GM18520 (cell line): ENCODE data around the gene SIRPA.

ENCODE experiments used
- ATAC-seq: cut with Tn5 transposase; IDR thresholded peaks from one replicate; pipeline ENCODE4 v1.9.1; 2021; ENCODE audit not compliant: unreplicated experiment

Gene SIRPA

DNA sequence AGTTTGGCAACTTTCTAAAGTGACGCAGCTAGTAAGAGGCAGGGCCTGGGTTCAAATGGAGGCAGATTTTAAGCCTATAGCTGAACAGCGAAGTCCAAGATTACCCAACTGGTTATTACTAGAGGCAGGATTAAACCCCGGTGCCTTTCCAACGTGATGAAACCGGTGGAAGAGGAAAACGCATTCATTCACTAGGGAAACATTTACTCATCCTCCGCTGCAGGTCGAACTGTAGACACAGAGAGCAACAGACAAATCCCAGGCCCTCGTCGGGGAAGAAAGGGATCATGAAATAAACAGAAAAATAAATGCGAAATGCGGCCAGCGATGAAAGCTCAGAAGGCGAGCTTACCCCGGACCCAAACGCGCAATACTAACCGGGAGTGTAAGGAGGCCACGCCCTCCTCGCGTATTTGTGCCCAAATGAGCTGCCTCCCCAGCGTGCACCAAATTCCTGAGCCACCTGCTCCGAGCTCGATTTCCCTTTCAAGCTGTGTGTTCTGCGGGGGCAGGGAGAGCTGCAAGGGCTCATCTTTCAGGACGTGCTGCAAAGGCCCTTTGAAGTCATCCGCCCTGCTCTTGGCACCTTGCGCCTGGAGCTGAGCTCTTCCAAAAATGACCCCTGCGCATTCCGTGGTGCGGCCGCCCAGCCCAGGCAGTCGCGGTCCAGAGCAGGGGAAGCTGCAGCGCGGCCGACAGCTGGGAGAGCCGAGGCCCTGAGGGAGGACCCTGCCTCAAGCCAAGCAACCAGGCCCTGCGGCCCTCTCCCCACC lies 51.7 kb downstream of the SIRPA start:
- ATAC-seq, result no peak

DNA sequence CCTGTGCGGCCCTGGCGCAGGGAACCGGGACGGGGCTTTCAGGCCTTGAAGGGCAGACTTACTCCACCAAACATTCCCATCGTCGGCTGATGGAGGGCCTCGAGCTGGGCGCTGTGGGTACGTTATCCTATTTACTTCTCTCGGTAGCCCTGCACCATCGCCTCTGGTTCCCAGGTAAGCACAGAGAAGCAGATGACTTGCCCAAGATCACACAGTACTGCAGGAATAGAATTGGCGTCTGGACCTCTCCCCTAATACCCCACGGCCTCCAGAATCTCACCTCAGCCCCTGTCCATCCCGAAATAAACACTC lies 52.3 kb downstream of the SIRPA start:
- ATAC-seq, result no peak

DNA sequence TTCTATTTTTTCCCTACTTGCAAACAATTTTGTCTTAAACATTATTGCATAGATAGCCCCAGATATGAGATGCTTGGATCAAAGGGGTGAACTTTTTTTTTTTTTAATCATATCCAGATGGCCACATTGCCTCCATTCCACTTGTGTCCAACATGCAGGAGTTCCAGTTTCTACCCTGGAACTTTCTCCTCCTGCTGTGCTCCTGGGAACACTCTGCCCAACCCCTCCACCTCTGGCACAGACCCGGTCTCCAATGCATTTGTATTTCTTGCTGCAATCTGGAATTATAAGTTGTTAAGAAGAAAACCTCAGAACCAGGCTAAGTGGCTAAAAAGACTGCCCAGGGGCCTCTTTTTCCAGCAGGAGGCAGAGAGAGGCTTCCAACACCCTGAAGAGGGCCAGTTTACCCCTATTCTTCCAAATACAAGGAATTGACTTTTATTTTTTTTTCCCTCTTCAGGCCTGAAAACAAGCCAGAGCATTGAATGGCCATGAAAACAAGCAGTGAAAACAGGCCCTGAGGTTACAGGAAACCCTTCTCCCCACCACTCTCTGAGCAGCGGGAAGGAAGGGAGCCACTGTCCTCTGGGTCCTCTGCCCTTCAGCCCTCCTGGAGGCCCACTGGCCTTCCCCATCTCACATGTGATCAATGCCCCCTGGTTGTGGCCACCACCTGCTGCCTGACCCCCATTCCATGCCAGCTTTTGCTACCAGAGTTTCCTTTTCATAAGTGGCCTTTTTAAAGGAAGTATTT lies 54.3 kb downstream of the SIRPA start:
- no peak for ATAC-seq

DNA sequence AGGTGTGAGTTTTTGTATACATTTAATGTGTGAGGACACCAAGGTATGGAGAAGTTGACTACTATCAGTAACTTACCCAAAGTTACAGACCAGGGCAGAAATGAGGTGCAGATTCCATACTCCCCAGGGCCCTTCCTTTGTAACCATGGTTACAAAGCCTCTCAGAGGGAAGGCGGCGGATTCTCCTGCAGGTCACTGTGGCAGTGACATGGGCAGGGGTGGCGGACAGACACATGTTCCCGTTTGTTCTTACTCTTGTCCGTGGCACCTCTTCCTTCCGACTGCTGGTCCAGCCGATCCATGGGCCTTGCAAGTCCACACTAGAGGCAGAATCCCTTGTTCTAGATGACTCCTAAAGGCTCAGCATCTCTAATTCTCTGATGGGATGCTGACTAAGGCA lies 55.6 kb downstream of the SIRPA start:
- ATAC-seq, result no peak

DNA sequence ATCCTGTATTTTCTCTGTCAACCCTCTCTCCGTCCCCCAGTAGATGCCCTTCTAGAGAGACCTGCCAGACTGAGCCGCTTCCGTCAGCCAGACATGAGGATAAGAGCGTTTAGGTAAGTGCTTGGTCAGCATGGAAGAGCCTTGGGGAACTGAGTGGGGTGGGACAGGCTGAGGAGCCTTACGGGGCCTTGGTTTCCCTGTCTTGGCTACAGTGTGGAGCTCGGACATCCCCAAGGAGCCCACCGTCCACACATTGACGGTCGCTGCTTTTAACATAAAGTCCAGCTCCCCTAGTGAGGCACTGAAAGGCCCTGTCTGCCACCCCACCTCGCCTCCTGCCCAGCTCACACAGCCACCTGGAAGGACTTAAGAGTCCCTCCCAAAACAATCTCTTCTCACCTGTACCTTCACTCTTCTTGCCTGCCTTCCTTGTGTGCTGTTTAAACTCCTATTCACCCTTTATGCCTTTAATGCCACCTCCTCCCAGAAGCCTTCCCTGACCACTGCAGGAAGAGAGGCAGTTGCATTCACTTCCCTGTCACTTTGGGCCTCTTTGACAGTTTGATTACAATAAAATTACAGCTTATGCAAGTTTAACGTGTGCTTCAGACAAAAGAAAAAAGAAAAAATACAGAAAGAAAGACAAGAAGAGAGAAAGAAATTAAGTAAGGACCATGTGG lies 56.4 kb downstream of the SIRPA start:
- no peak for ATAC-seq

DNA sequence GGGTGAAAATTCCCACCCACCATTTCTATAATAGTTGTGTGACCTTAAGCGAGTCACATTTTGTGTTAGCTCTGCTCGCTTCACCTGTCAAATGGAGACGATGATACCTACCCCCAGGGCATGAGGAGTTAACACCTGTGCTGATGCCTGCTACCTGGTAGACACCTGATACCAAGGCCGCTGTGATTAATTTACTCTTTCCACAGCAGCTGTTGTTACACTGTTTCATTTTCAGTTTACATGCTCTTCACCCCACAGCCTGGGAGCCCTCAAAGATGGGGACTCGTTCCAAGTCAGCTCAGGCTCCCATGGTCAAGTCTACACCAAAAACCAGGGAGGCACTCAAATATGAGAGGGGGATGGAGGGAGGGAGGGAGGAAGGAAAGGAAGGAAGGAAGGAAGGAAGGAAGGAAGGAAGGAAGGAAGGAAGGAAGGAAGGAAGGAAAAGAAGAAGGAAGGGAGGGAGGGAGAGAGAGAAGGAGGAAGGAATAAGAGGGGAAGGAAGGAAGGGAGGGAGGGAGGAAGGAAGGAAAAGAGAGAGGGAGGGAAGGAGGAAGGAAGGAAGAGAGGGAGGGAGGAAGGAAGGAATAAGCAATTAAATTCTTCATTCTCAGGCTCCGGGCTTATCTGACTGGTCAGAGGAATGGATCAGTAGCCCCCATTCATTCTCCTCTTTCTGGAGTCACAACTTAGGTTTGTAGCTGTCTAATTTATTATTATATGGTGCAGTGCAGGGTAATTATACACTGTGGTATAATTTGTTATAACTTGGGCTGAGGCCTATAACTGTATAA lies 57.7 kb downstream of the SIRPA start:
- ATAC-seq, result no peak

DNA sequence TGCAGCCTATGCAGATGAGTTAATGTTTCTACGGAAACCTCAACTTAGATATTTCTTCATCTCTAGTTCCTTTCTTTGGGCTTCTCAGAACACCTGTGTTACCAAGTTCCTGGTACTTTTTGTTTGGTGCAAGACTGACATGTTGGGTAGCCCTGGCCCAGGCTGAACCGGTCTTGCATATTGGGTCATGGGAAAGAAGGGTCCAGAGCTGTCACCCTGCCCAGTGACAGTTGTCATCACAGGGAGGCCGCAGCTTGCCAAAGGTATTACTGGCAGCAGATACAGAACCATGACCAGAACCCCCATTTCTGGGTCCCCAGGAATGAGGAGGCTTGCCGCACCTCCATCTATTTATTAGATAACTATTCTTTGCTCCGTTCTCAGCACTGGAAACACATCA lies 58.4 kb downstream of the SIRPA start:
- no peak for ATAC-seq

DNA sequence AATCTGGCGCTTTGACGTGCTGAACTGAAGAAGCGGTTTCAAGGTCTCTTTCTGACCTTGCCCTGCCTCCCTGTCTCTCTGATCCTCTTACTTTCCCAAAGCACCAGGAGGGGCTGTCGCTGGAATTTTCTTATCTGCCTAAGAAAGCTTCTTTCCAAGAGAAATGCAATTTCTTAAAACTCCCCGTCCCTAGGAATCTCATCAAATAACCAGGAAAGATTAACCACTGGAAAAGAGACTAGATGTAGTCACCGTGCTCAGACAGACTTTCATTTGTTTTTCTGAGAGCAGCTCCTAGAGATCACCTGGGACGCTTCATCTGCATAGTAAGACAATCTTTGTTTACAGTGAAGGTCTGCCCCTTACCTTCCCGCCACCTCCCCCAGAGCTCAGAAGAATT lies 60.0 kb downstream of the SIRPA start:
- no peak for ATAC-seq

DNA sequence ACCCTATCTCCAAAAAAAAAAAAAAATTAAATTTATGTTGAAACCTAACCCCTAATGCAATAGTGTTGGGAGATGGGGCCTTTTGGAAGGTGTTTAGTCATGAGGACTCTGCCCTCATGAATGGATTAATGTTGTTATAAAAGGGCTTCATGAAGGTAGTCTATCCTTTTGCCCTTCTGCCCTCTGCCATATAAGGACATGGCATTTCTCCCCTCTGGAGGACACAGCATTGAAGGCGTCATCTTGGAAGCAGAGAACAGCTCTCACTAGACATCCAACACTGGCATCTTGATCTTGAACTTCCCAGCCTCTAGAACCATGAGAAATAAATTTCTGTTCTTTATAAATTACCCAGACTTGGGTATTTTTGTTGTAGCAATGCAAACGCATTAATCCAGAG lies 63.2 kb downstream of the SIRPA start:
- ATAC-seq, result no peak

DNA sequence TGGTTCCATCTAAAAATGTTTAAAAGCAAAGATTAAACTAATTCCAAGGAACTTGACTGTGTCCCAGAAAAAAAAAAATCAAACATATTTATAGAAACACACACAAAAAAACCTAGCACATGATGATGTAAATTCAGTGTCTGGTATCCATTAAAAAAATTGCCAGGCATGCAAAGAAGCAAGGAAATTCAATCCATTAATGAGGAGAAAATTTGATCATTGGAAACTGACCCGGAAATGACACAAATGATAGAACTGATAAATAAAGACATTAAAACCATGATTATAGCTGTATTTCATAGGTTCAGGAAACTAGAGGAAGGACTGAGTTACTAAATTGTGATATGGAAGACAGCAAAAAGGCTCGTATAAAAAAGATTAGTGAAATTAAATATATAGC lies 63.9 kb downstream of the SIRPA start:
- no peak for ATAC-seq

DNA sequence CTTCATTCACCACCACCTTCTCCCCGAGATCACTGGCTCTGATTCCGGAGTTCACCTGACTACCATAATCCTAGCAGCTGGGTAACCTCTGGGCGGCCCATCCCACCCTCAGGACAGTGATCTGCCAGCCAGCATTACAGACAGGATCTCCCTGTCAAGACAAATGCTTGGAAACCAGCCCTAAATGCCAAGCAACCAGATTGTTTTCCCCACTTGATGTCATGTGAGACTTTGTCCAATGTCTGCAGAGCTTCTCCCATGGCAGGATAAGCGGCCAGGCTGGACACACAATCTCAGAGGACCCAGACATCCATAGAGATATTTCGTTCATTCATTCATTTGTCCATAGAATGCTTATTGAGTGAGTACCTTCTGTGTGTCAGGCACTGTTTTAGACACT lies 66.2 kb downstream of the SIRPA start:
- no peak for ATAC-seq

DNA sequence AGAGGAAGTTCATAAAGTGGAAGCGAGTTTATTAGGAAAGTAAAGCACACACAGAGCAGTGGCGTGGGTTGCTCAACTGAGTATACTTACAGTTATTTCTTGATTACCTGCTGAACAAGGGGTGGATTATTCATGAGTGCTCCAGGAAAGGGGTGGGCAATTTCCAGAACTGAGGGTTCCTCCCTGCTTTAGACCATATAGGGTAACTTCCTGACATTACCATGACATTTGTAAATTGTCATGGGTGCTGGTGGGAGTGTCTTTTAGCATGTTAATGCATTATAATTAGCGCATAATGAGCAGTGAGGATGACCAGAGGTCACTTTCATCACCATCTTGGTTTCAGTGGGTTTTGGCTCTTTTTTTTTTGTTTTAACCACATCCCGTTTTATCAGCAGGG lies 68.9 kb downstream of the SIRPA start:
- ATAC-seq, result no peak

DNA sequence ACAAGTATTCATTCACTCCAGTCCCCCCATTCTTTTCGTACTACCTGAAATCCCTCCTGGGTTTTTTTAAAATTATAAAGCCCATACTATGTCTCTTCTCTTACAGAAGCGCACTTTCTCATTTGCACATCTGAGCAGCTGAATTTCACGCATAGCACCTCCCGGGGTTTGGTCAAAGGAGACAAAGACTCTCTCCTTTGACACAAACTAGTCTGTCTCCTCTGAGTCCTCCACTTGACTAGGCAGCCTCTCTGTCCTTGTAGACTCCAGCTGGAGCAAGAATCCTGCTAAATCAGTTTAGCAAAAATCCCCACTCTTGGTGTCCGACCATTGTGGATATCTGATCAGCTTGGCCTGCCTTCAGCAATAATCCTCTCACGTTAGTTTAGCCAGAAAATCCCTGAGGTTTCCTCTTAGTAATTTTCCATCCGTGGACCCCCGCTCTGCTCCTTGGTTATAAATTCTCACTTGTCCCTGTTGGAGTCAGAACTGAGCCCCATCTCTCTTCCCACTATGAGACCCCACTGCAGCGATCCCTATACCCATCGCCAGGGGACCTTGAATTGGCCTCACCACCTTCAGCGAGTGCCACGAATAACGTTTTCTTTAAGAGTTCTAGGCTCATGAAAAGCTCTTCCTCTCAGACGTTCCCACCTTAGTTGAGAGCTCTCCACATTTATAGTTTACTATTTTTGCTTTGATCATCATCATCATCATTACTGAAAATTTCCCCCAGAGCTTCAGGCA lies 69.6 kb downstream of the SIRPA start:
- ATAC-seq, result no peak

DNA sequence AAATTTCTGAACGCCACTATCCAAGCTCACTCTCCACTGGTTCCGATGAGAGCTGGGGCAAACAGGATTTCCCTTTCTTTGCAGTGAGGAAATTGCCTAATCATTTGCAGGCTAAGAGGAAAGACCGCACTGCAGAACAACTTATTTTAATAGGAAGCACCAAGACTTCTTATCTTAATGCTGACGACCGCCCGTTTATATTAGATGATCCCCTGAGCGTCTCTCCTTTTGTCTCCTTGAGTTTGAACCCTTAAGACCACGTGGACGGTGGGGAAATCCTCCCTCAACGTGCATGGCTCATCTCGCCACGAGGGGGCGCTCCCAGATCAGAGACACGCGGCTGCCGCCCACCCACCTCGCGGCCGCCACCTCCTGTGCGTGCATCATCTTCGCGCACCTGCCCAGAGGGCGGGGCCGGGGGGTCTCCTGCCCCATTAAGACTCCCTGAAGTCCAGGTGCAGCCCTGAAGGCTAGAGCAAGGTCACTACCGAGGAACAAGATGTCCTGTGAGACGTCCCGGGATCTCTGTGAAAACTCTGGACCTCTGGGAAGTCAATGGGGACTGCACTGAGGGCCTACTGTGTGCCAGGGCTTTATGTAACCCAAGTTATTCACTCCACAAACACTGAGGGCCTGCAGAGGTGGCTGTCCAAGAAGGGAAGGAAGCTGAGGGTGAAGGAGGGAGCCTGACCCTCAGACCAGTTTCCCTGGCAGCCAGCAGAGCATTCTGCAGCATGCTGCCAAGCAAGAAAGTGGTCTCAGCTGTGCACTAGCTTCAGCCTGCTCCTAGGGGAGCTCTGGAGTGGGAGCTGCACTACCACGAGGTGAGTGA lies 70.5 kb downstream of the SIRPA start:
- ATAC-seq, result no peak

DNA sequence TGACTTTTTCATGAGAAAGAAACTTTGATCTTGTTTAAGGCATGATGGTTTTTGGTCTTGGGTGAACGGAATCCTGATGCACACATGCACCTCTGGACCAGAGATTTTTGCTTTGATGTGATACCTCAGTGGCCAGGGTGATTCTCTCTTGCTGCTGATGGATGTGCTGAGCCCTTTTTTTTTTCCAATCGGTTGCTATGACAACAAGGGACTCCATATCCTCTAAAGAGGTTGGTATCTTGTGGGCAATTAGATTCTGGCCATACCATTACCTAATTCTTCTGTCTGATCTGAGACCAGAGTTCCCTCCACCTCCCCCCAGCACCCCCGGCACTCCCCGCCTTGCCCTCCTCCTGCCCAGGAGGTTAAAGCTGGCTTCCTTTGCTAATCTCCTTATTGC lies 73.8 kb downstream of the SIRPA start:
- ATAC-seq, result no peak

DNA sequence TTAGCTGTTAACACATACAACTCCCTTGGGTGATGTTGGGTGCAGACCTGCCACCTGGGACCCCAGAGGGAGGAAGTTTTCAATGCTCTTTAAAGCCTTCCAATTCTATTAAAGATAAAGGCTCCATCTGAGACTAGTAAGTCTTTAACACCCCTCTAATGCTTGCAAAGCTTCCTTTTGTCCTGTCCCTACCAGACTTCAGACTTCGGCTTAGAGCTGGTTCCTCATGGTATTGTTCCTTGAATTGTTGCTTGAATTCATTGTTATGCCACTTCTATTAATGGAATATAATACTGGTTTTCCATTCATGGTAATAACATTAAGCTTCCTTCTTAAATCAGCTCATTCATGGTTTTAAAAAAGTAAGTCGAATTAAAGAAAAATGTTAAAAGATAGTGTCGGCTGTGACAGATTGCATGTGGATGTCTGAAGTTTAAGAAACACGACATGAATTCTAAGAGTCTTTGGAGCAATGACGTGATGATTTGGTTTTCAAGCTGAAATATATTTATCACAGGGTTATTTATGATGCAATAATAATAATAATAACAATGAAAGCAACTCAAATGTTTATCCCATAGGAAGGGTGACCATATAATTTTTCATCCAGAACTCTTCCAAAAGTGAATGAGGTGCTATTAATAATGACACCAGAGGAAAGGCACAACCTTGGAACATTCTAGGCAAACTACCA lies 76.8 kb downstream of the SIRPA start:
- ATAC-seq, result no peak

DNA sequence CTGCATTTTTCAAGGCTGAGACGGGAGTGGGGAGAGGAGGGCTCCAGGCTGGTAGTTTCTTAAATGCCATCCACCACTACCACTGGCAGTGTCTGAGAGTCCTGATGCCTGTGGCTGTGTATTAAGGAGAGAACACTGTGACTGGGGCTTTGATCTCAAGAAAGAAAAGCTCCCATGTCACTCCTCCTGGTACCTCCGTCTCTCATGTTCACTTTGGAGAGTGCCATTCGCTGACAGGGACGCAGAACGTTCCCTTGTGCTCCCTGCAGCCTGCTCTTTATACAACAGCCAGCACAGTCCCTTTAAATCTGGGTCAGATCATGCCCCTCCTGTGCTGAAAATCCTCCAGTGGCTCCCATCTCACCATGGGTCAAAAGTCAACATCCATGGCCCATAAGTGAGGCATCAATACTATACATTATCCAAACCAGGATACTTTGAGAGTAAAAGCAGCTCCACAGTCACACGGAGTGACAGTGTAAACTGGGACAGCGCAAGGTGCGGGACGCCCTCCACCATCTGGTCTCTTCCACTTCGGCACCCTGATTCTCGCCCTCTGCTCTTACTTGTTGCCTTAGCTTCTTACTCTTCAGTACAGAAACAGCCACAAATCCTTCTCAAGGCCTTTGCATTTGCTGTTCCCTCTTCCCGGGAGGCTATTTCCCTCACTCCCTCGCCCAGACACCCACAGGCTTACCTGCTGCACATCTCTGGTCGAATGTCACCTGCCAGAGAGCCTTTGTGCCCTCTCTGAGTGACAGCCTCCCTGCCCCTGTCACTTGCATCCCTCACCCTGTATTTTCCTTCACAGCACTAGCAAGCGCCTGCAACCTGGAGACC lies 78.6 kb downstream of the SIRPA start:
- ATAC-seq, result no peak

DNA sequence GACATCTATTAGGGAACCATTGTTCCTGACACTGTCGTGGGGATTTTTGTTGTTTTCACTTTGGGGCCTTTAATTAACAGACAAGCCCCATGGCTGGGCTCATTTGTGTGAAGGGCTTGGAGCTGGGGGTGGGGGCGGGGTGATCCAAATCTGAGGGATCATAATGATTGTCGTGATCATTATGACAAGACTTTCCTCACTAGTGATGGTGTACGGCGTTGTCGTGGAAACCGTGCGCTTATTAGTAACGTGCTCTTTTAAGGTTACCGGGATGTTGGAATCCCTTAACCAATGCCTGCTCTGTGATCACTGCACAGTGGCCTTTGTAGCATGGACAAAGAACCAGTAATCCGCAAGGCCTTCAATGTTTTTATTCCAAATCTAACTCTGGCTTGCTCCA lies 80.1 kb downstream of the SIRPA start:
- no peak for ATAC-seq
